Cardiac septum (tissue), 1 donor: ENCODE measurements around the gene CDK2AP2. TPM values are rescaled to one million over a fixed set of nuclear protein-coding genes. Genes with fewer than 3 reads are reported as not detected.
"Not testable (repeated sequence)": the region's sequence is repeated elsewhere in the genome, so short reads cannot be mapped to it uniquely, and the experiment has no call there.

ENCODE experiments used
- DNase-seq: peaks from one replicate; pipeline ENCODE4 v3.0.0-alpha.2; 2020; ENCODE audit warnings: low spot score
- intact Hi-C: fragments of 100-400 bp; cut with DNase I; formaldehyde crosslinking; loops from one replicate; pipeline ENCODE4 v1.14.0; 2022
- total RNA-seq: library from RNA; stranded (reverse); fragmentation: NEBNext Ultra II Directional; extraction: Animal tissue kit (Norgen Biotek cat#: 25700); gene quantifications from one replicate; pipeline ENCODE4 v1.2.1, GENCODE V29; 2021
- donor health status: DM: no; HTN: no; CAD: no.

The CDK2AP2 gene
- total RNA-seq, 1 donor from 2014 or later = 72.9 TPM

DNA sequence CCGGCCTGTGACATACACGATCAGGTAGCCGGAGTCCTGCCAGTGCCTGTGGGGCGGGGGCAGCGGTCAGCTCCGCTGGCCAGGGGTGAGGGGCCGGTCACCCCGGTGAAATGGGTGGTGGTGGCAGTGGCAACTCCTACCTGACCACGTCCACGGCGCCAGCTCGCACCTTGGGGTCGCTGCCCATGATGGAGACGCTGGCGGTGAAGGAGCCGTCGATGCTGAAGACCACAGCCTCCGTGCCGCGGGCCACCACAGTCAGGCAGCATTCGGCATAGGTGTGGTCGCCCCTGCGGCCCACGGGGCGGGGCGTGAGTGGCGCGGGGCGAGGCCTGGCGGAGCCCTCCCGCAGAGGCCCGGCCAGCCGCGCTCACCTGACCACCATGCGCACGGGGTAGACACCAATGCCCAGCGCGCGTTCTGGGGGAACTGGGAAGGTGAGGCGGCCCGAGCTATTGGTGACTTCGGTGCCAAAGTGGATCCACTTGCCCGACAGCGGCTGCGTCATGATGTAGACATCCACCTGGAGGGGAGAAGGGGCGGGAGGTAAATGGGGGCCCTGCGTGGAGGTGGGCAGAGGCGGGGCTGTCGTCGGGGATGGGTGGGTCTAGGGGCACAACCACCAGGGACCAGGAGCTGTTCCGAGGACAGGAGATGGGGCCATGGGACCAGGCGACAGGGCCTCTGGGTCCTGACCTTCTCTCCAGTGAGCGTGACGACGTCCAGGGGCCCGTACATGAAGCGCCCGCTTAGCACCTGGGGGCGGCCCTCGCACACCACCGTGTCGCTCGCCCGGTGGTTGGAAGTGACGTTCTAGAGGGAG, 14.2 kb downstream of the CDK2AP2 start:
- DNase-seq = no peak
- intact Hi-C loops = no loop called here

DNA sequence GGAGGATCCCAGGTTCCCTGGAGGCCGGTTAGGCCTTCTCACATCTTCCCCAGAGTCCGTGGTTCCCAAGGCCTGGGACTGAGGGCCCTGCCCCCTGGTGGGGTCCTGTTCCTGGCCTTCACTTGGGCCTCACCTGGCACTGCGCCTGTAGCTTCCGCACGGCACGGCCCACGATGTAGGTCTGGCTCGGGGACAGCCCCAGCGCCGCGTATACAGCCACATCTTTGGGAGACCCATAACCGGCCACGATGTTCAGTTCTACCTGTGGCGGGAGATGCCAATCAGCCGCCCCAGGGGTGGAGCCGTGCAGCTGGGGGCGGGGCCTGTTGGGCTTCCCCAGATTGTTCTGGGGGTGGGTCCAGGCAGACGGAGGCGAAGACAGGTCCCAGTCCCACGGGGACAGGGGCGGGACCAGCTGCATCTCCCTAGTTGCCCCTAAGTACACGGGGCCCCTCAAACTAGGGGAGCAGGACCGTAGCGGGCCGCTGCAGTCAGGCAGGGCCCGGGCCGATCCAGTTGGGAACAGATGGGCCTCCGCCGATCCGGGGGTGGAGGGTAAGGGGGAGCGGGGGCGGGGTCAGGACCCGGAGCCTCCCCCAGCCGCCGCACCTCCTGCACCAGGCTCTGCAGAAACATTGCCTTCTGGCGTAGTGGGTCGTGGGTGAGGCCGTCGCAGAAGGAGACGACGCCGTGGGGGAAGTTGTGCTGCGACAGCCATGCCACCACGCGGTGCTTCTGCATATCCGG, 15.0 kb downstream of the CDK2AP2 start:
- intact Hi-C loops = no loop called here
- no peak for DNase-seq

DNA sequence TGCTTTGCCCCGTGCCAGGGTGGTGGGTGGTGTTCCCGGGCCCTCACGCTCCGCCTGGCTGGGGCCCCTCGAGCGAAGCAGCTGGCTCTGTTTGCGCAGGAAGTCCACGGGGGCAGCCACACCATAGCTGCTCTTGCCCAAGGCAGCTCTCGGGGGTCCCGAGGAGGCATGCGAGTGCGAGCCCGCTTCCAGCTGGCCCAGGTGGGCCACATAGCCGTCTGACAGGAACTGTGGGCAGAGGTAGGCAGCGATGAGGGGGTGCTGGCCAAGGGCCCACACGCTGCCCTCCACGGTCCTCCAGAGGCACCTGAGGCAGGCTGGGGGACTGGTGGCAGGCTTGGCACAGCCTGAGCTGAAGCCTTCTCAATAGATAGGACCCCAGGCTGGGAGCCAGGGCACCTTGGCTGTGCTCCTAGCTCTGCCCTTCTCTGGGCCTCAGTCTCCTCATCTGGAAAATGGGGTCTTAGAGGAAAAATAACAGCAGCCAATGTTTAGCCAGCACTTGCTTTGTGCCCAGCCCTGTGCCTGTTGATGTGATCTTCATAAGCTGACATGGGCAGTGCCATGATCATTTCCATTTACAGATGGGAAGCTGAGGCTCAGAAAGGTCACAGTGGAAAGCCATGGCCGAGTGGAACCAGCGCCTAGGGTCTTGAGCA, 15.8 kb downstream of the CDK2AP2 start:
- intact Hi-C loops = no loop called here
- DNase-seq = no peak

DNA sequence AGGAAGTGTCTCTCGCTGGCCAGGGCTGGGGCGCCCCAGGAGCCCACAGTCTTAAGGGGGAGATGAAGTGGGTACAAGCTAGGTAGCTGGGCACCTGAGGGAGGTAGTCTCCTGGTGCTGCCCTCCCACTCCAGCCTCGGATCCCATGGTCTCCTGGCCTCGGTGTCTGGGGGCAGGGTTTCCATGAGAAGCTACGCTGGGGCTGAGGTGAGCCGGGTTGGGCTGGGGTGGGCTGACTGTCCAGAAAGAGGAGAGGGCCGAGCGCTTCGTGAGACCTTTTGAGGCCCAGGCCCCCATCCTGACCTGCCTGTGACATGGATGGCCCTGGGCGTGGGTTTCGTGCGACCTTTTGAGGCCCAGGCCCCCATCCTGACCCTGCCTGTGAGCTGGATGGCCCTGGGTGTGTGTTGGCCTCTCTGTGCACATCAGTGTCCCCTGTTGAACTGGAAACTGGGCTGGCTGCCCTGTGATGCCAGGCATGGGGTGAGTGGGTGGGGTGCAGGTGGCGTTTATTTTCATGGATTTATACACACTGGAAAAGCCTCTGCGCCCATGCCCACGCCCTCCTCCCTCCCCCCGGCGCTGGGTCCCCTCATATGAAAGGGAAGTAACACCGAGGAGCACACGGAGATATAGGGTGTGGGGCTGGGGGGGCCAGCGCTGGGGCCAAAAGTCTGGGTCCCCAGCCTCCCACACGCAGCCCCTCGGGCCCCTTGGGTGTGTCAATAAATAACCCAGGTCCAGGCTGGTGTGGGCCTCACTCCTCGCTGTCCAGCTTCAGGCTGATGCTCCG, 16.5 kb downstream of the CDK2AP2 start:
- DNase-seq = no peak
- intact Hi-C loops = no loop called here

DNA sequence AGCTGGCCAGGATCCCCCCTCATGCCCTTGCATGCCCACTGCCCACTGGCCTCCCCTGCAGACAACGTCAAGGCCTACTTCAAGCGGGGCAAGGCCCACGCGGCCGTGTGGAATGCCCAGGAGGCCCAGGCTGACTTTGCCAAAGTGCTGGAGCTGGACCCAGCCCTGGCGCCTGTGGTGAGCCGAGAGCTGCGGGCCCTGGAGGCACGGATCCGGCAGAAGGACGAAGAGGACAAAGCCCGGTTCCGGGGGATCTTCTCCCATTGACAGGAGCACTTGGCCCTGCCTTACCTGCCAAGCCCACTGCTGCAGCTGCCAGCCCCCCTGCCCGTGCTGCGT, 17.3 kb downstream of the CDK2AP2 start:
- intact Hi-C loops = no loop called here

DNA sequence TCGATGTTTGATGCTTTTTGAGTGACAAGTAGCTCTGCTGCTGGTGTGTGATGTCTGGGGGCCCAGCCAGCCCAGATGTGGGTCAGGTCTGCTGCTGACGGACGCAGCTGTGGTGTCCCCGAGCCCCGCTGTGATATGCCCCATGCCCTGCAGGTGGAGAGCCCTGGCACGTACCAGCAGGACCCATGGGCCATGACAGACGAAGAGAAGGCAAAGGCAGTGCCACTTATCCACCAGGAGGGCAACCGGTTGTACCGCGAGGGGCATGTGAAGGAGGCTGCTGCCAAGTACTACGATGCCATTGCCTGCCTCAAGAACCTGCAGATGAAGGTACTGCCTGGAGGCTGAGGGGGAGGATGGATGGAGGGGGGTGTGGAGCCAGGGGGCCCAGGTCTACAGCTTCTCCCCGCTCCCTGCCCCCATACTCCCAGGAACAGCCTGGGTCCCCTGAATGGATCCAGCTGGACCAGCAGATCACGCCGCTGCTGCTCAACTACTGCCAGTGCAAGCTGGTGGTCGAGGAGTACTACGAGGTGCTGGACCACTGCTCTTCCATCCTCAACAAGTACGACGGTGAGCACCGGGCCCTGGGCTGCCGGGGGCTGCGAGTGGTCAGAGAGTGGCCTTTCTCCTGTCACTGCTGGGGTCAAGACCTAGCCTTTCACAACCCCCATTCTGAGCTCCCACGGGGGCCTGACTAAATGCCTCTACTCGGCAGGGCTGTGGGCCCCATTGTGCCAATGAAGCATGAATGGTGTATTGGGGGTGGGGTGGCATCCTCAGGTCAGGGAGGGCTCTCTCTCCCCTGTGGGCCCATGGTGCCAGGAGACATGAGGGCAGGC, 17.9 kb downstream of the CDK2AP2 start:
- no peak for DNase-seq
- intact Hi-C loops = no loop called here

More for the DNA sequence above, 17.3 kb downstream of the CDK2AP2 start:
- no peak for DNase-seq

DNA sequence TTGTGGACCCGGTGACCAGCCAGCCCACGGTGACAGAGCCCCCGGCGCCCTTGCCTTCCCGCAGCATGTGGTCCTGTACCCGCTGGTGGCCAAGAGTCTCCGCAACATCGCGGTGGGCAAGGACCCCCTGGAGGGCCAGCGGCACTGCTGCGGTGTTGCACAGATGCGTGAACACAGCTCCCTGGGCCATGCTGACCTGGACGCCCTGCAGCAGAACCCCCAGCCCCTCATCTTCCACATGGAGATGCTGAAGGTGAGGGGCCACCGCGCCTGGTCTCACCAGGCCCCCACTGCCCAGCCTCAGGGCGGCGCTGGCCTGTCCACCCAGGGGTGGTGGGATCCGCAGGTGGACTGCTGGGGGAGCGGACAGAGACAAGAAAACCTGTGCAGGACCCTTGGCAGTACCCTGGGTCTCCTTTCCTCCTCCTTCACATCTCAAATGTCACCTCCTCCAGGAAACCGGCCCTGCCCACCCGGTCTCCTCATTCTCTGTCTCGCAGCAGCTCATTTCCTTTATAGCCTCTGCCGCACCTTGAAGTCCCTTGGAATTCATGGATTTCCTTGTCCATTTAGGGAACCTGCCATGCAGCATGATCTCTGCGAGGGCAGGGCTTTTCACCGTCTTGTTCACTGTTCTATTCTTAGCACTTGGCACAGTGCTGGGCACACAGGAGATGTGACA, 18.6 kb downstream of the CDK2AP2 start:
- intact Hi-C loops = no loop called here
- no peak for DNase-seq

DNA sequence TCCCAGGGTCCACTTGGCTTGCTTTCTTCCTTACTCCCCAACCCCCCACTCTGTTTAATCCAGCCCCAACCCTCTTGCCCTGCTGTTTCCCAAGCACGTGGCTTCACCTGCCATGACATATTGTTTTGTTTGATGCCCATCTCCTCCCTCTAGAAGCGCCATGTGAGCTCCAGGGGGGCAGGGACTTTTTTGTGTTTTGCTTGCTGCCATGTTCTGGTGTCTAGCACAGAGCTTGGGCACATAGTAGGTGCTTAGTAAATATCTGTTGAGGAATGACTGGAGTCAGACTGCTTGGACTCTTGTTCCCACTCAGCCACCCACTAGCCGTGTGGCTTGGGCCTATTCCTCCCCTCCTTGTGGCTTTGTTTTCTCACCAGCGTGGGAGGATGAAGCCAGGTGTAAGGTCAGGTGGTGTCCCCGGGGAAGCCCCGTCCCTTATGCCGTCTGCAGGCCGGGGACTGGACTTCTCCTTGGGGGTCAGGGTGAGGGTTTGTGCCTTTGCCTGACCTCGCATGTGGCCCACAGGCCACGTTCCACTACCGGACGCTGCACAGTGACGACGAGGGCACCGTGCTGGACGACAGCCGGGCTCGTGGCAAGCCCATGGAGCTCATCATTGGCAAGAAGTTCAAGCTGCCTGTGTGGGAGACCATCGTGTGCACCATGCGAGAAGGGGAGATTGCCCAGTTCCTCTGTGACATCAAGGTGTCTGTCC, 21.3 kb downstream of the CDK2AP2 start:
- no peak for DNase-seq
- intact Hi-C loops = no loop called here

DNA sequence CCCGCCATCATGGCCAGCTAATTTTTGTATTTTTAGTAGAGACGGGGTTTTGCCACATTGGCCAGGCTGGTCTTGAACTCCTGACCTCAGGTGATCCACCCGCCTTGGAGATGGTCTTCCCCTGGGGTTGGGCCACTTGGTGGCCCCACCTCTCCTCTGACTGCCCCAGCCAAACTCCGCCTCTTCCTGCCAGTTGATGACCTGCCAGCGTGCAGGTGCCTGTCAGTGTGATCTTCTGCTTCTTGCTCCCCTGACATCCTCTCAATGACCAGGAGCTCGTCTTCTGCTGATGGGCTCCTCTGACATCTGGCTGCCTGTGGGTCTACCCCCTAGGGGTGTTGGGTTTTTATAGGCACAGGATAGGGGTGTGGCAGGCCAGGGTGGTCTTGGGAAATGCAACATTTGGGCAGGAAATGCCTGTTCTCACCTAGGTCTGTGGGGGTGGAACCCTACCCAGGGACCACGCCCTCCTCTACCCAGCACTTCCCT, 22.0 kb downstream of the CDK2AP2 start:
- DNase-seq, intact Hi-C loops: not testable (repeated sequence)

DNA sequence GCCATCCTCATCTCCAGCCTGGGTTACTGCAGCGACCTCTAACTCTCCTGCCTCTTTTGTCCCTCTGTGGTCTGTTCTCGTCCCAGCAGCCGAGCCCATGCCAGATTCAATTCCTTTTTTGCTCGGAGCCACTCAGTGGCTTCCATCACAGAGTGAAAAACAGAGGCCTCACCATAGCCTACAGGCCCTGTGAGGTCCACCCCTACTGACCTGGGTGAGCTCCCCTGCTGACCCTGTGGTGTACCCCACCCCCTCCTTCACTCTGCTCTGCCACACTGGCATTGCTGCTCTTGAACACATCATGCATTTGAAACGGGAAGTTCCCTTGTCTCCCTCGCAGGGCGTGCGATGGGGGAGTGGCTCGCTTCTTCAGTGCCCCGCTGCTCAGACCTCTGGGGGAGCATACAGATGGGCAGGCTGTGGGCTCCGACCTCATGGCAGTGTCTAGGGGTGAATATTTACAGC, 23.1 kb downstream of the CDK2AP2 start:
- intact Hi-C loops = no loop called here

DNA sequence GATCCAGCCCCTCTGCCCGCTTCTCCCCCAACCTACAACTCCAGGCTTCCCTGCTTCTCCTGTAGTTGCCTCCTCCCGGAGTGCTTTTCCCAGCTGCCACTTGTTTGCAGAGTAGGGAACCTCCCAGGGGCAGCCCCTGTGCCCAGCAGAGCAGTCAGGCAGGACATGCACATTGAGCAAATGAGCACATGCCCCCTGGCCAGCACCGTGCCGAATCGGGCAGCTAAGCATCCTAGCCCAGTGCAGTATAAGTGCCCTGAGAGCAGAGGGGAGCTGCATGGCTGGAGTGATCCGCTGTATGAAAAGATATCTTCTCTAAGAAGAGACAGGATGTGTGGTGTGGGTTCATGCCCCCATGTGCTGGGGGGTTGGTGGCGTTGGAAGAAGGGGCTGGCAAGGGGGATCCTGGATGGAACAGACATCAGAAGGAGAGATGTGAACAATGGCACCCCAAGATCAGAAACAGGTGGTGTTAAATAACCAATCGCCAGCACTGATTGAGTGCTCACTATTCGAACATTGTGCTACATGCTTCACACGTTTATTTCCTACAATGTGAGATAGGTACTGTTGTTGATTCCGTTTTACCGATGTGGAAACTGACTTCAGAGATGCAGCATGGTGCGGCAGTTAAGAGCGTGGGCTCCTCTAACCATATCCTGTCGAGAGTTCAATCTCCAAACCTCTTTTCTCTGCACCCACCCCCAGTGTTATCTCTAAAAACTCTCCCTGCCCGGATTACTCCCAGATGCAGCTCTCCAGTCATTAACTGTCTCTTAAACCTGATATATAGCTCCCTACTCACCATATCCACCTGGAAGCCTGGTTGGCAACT, 23.9 kb downstream of the CDK2AP2 start:
- no peak for DNase-seq
- intact Hi-C loops = loop anchor here (1.0 kb wide), 1 partner anchor 83 kb away; the partner anchor contains the start of gene PPP1CA

More for the DNA sequence above, 23.1 kb downstream of the CDK2AP2 start:
- no peak for DNase-seq

DNA sequence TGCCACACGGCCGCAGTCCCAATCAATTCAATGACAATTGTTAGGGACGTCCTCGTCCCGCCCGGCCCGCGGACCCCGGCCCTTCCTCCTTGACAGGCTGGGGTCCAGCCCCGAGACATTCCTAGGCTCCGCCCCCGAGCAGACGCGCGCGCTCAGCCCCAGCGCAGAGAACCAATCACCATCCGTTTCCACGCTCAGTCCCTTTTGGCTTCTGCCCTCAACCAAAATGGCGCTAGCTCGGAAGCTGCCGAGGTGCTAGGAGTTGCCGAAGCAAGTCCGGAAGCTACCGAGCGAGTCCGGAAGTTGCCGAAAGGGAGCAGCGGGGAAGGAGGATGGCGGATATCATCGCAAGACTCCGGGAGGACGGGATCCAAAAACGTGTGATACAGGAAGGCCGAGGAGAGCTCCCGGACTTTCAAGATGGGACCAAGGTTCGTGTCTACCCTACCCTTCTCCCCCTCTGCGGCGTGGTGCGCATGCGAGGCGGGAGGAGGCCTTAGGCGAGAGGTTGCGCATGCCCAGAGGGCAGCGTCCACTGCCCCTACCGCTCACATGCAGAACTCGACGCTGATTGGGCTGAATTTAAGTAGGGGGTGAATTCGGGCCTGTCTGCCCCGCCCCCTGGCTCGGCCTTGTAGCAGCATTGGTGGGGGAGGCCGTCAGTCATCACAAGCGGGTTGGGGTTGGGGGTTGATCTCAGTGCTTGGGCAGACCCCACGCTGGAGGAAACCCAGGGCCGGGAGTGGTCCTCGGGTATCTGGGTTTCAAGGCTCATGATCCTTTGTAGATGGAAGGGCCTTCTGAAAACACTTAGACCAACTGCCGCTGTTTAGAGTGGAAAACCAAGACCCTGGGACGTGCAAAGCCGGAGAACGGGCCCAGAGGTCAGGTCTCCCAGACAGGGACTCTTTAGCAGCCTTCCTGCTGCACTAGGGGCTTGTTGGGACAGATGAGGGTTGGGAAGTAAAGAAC, 24.8 kb downstream of the CDK2AP2 start, which contains the start of gene AIP:
Gene AIP (plus strand): TSS at position 200 of the 972 bp plus-strand sequence. CDS start 133 bp downstream, at position 333.
- intact Hi-C loops = loop anchor here (1.0 kb wide), 1 partner anchor 82 kb away; the partner anchor contains the start of gene PPP1CA

DNA sequence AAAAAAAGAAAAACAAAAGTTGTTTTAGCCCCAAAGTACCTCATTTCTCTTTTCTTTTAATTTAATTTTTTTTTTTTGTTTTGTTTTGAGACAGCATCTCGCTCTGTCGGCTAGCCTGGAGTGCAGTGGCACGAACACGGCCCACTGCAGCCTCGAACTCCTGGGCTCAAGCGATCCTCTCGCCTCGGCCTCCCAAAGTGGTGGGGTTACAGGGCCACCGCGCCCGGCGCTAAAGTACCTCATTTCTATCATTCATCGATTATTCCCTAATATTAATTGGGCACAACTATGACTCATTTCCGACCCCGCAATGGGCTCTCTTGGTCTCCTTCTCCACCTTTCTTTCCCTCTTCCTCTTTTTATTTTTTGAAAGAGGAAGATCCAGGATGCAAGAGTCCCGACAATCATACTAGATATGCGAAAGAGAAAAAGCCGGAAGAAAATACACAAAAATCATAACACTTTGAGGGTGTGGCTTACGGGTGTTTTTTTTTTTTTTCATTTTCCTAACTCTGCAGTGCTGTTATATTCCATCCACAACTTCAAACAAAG, 25.6 kb downstream of the CDK2AP2 start:
- no peak for DNase-seq
- intact Hi-C loops = no loop called here

More for the DNA sequence above, 24.8 kb downstream of the CDK2AP2 start, which contains the start of gene AIP:
- peak; percentile 99 for DNase-seq

DNA sequence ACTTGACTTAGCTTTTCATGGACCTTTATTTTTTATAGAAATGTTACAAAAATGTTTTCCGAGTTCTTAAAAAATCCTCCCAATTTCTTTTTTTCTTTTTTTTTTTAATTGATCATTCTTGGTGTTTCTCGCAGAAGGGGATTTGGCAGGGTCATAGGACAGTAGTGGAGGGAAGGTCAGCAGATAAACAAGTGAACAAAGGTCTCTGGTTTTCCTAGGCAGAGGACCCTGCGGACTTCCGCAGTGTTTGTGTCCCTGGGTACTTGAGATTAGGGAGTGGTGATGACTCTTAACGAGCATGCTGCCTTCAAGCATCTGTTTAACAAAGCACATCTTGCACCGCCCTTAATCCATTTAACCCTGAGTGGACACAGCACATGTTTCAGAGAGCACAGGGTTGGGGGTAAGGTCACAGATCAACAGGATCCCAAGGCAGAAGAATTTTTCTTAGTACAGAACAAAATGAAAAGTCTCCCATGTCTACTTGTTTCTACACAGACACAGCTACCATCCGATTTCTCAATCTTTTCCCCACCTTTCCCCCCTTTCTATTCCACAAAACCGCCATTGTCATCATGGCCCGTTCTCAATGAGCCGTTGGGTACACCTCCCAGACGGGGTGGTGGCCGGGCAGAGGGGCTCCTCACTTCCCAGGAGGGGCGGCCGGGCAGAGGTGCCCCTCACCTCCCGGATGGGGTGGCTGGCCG, 30.5 kb downstream of the CDK2AP2 start:
- DNase-seq, intact Hi-C loops: not testable (repeated sequence)
